Measurements from ENCODE around the gene SRGAP2B.
"Not testable (repeated sequence)": the region's sequence is repeated elsewhere in the genome, so short reads cannot be mapped to it uniquely, and the experiment has no call there.

SRGAP2B gene

GRCh38 chr1:145115587-145116493, 20.7 kb upstream of the SRGAP2B start:
- H3K36me3 ChIP-seq (ENCODE audit: control insufficient read depth in 1 of 2, insufficient read depth in 2 of 2, low read length in 2 of 2); H3K27ac ChIP-seq (ENCODE audit: low read length); H3K4me1 ChIP-seq (ENCODE audit: control insufficient read depth in 1 of 2, insufficient read depth in 2 of 2, low read length in 2 of 2): not testable (repeated sequence)

GRCh38 chr1:145114560-145115057, 19.5 kb upstream of the SRGAP2B start:
- not testable (repeated sequence) for H3K4me3 ChIP-seq (ENCODE audit: low read depth in 1 of 2, low read length in 2 of 2); H3K27me3 ChIP-seq (ENCODE audit: low read depth, low read length); H3K27ac ChIP-seq (ENCODE audit: low read length); H3K36me3 ChIP-seq (ENCODE audit: control insufficient read depth in 1 of 2, insufficient read depth in 2 of 2, low read length in 2 of 2); H3K4me1 ChIP-seq (ENCODE audit: control insufficient read depth in 1 of 2, insufficient read depth in 2 of 2, low read length in 2 of 2); H3K9me3 ChIP-seq (ENCODE audit: control insufficient read depth in 1 of 2, low read length in 2 of 2)

More at GRCh38 chr1:145115587-145116493, 20.7 kb upstream of the SRGAP2B start:
- H3K4me3 ChIP-seq (ENCODE audit: low read depth in 1 of 2, low read length in 2 of 2); H3K27me3 ChIP-seq (ENCODE audit: low read depth, low read length); H3K9me3 ChIP-seq (ENCODE audit: control insufficient read depth in 1 of 2, low read length in 2 of 2): not testable (repeated sequence)

GRCh38 chr1:145112703-145113102, 17.6 kb upstream of the SRGAP2B start:
- H3K9me3 ChIP-seq (ENCODE audit: control insufficient read depth in 1 of 2, low read length in 2 of 2); H3K36me3 ChIP-seq (ENCODE audit: control insufficient read depth in 1 of 2, insufficient read depth in 2 of 2, low read length in 2 of 2); H3K4me1 ChIP-seq (ENCODE audit: control insufficient read depth in 1 of 2, insufficient read depth in 2 of 2, low read length in 2 of 2); H3K27me3 ChIP-seq (ENCODE audit: low read depth, low read length); H3K27ac ChIP-seq (ENCODE audit: low read length); H3K4me3 ChIP-seq (ENCODE audit: low read depth in 1 of 2, low read length in 2 of 2): not testable (repeated sequence)

- not testable (repeated sequence) for H3K9me3 ChIP-seq (ENCODE audit: control insufficient read depth in 1 of 2, low read length in 2 of 2); H3K4me1 ChIP-seq (ENCODE audit: control insufficient read depth in 1 of 2, insufficient read depth in 2 of 2, low read length in 2 of 2); H3K27ac ChIP-seq (ENCODE audit: low read length); H3K27me3 ChIP-seq (ENCODE audit: low read depth, low read length); H3K36me3 ChIP-seq (ENCODE audit: control insufficient read depth in 1 of 2, insufficient read depth in 2 of 2, low read length in 2 of 2); H3K4me3 ChIP-seq (ENCODE audit: low read depth in 1 of 2, low read length in 2 of 2)
These were observed 16.5 kb upstream of the SRGAP2B start for GRCh38 chr1:145111674-145112073.

DNA sequence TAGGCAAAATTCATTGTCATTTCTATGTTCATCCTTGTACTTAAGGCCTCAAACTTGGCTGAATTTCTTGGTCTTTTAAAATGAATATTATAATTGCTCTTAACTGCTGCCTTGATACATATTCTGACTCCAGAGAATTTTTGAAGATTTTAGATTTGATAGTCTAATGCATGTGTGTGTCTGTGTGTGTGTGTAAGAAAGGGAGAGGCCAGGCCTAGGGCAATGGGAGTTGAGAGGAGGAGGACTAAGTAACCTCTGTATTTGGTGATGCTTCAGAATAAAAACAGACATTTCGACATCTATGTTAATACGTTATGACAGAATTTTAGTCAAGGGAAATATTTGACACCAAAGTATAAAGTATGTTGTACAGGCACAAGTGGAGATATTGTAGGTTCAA, 8.2 kb upstream of the SRGAP2B start:
- H3K4me1 ChIP-seq (ENCODE audit: control insufficient read depth in 1 of 2, insufficient read depth in 2 of 2, low read length in 2 of 2); H3K36me3 ChIP-seq (ENCODE audit: control insufficient read depth in 1 of 2, insufficient read depth in 2 of 2, low read length in 2 of 2); H3K27me3 ChIP-seq (ENCODE audit: low read depth, low read length); H3K4me3 ChIP-seq (ENCODE audit: low read depth in 1 of 2, low read length in 2 of 2); H3K9me3 ChIP-seq (ENCODE audit: control insufficient read depth in 1 of 2, low read length in 2 of 2); H3K27ac ChIP-seq (ENCODE audit: low read length): not testable (repeated sequence)

DNA sequence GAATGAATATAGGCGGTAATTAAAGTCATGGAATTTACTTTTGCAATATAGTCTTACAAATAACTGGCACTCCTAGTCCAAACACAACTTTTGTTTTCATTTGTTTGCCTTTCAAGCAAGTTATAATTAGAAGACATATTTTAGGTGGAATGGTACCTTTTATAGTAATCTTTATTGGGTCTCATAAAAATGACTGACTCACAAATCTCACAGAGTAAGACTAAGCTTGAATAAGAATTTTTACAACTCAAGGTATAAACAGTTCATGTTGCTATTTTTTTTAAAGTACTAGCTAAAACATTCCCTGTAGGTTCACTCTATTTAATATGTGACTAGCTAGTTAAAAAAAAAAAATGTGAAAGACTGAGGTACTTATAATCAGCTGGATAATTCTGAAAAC, 6.6 kb upstream of the SRGAP2B start:
- not testable (repeated sequence) for H3K4me1 ChIP-seq (ENCODE audit: control insufficient read depth in 1 of 2, insufficient read depth in 2 of 2, low read length in 2 of 2); H3K27ac ChIP-seq (ENCODE audit: low read length); H3K27me3 ChIP-seq (ENCODE audit: low read depth, low read length); H3K4me3 ChIP-seq (ENCODE audit: low read depth in 1 of 2, low read length in 2 of 2); H3K36me3 ChIP-seq (ENCODE audit: control insufficient read depth in 1 of 2, insufficient read depth in 2 of 2, low read length in 2 of 2); H3K9me3 ChIP-seq (ENCODE audit: control insufficient read depth in 1 of 2, low read length in 2 of 2)

DNA sequence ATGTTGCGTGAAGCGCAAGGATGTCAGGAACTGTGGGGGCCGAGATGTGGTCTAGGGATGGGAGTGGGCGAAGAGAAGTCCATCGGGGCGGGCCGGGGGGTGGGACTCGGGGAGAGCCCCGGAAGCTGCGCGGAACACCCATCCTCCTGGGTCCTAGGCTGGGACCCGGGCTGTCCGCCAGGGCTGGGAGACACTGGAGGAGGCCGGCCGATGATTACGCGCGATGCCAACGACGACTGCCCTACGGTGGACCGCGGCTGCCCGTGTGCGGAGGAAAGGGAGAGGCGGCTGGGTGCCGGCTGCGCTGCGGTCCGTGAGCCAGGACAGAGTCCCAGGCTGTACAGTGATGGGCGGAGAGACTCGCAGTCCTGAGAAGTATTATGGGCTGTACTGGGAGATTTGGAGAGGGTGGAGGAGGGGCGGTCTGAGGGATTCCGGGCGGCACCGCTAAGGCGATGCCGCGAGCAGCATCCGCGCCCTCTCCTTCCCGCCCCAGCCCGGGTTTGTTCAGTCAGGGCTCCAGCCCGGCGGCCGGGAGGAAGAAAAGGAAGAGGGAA, 395 bp downstream of the SRGAP2B start:
- not testable (repeated sequence) for H3K9me3 ChIP-seq (ENCODE audit: control insufficient read depth in 1 of 2, low read length in 2 of 2); H3K27me3 ChIP-seq (ENCODE audit: low read depth, low read length); H3K36me3 ChIP-seq (ENCODE audit: control insufficient read depth in 1 of 2, insufficient read depth in 2 of 2, low read length in 2 of 2); H3K27ac ChIP-seq (ENCODE audit: low read length); H3K4me3 ChIP-seq (ENCODE audit: low read depth in 1 of 2, low read length in 2 of 2); H3K4me1 ChIP-seq (ENCODE audit: control insufficient read depth in 1 of 2, insufficient read depth in 2 of 2, low read length in 2 of 2)

- H3K4me1 ChIP-seq (ENCODE audit: control insufficient read depth in 1 of 2, insufficient read depth in 2 of 2, low read length in 2 of 2); H3K9me3 ChIP-seq (ENCODE audit: control insufficient read depth in 1 of 2, low read length in 2 of 2); H3K27ac ChIP-seq (ENCODE audit: low read length); H3K27me3 ChIP-seq (ENCODE audit: low read depth, low read length); H3K36me3 ChIP-seq (ENCODE audit: control insufficient read depth in 1 of 2, insufficient read depth in 2 of 2, low read length in 2 of 2): not testable (repeated sequence)
- peak overlapping the region in 1 of 2 donors; percentile 53 for H3K4me3 ChIP-seq (ENCODE audit: low read depth in 1 of 2, low read length in 2 of 2)
These were observed 1.5 kb downstream of the SRGAP2B start for GRCh38 chr1:145093517-145094149.

- H3K4me1 ChIP-seq (ENCODE audit: control insufficient read depth in 1 of 2, insufficient read depth in 2 of 2, low read length in 2 of 2); H3K27me3 ChIP-seq (ENCODE audit: low read depth, low read length); H3K36me3 ChIP-seq (ENCODE audit: control insufficient read depth in 1 of 2, insufficient read depth in 2 of 2, low read length in 2 of 2); H3K9me3 ChIP-seq (ENCODE audit: control insufficient read depth in 1 of 2, low read length in 2 of 2); H3K27ac ChIP-seq (ENCODE audit: low read length); H3K4me3 ChIP-seq (ENCODE audit: low read depth in 1 of 2, low read length in 2 of 2): not testable (repeated sequence)
These were observed 12.5 kb downstream of the SRGAP2B start for GRCh38 chr1:145082483-145083255.

- not testable (repeated sequence) for H3K27me3 ChIP-seq (ENCODE audit: low read depth, low read length); H3K4me3 ChIP-seq (ENCODE audit: low read depth in 1 of 2, low read length in 2 of 2); H3K27ac ChIP-seq (ENCODE audit: low read length); H3K4me1 ChIP-seq (ENCODE audit: control insufficient read depth in 1 of 2, insufficient read depth in 2 of 2, low read length in 2 of 2); H3K9me3 ChIP-seq (ENCODE audit: control insufficient read depth in 1 of 2, low read length in 2 of 2); H3K36me3 ChIP-seq (ENCODE audit: control insufficient read depth in 1 of 2, insufficient read depth in 2 of 2, low read length in 2 of 2)
These were observed 14.9 kb downstream of the SRGAP2B start for GRCh38 chr1:145080193-145080592.

DNA sequence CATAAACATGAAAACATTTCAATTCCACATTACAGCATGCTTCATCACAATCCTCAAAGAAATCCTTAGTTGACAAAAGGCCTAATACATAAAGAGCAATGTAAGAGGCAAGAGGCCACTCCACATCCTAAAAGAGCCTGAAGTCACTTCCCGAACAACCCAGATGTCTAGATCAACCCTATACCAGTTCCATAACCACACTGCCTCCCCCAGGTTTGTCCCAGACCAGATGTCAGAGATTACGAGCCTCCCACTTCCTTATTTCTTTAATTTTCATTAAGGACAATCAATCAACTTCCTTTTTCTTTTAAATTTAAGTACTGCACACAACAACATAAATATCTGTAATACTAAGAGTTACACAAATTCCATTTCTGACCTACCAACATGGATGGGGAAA, 15.4 kb downstream of the SRGAP2B start:
- not testable (repeated sequence) for H3K4me3 ChIP-seq (ENCODE audit: low read depth in 1 of 2, low read length in 2 of 2); H3K27ac ChIP-seq (ENCODE audit: low read length); H3K27me3 ChIP-seq (ENCODE audit: low read depth, low read length); H3K9me3 ChIP-seq (ENCODE audit: control insufficient read depth in 1 of 2, low read length in 2 of 2); H3K36me3 ChIP-seq (ENCODE audit: control insufficient read depth in 1 of 2, insufficient read depth in 2 of 2, low read length in 2 of 2); H3K4me1 ChIP-seq (ENCODE audit: control insufficient read depth in 1 of 2, insufficient read depth in 2 of 2, low read length in 2 of 2)
